IMR-90 (cell line): ENCODE results near the gene NKAIN4. TPM values are rescaled to one million over a fixed set of nuclear protein-coding genes. Genes with fewer than 3 reads are reported as not detected.

Experiments
- ATAC-seq: fragments of 200-7000 bp; cut with Tn5 transposase; 2 replicates; pipeline ENCODE4 v1.9.1; 2020; ENCODE audit warnings: low read depth, mild to moderate bottlenecking, moderate library complexity
- BruUV-seq: library from RNA; stranded (reverse); fragments of 400-500 nt; replicated peaks from 2 replicates; lab custom pipeline; 2021; lab: Mats Ljungman, UMichigan
- CTCF ChIA-PET: fragments of 300-600 bp; formaldehyde crosslinking; extraction: SDS; loops from one replicate; lab custom pipeline; 2021; ENCODE audit warnings: antibody characterized with exemption; lab: Yijun Ruan, JAX
- POLR2A ChIA-PET: fragments of 300-600 bp; sonication (Branson Sonifier 250); formaldehyde crosslinking; loops from one replicate; lab custom pipeline; 2022; ENCODE audit warnings: antibody characterized with exemption; ENCODE audit not compliant: unreplicated experiment; lab: Charles Lee
- DNase-seq: peaks from one replicate; pipeline ENCODE4 v3.0.0; 2013
- H2AFZ ChIP-seq: replicated peaks from 2 replicates; pipeline ENCODE3; 2013; ENCODE audit warnings: low read length, mild to moderate bottlenecking; ENCODE audit not compliant: poor library complexity
- H2AK5ac ChIP-seq: 2 replicates; pipeline ENCODE4 v1.6.1; 2013; ENCODE audit warnings: low read depth, low read length, inconsistent platforms
- H2AK9ac ChIP-seq: replicated peaks from 2 replicates; pipeline ENCODE3; 2013; ENCODE audit warnings: mild to moderate bottlenecking, low read depth, low read length, moderate library complexity; ENCODE audit not compliant: poor library complexity
- H2BK120ac ChIP-seq: 2 replicates; pipeline ENCODE4 v1.6.1; 2013; ENCODE audit warnings: low read depth, low read length, inconsistent platforms
- H2BK15ac ChIP-seq: 3 replicates; pipeline ENCODE4 v1.6.1; 2013; ENCODE audit warnings: low read depth, low read length, inconsistent platforms
- H2BK20ac ChIP-seq: 2 replicates; pipeline ENCODE4 v1.6.1; 2013; ENCODE audit warnings: low read depth, mild to moderate bottlenecking, inconsistent platforms, low read length, moderate library complexity
- H2BK5ac ChIP-seq: 2 replicates; pipeline ENCODE4 v1.6.1; 2013; ENCODE audit warnings: mild to moderate bottlenecking, low read depth, low read length, inconsistent platforms; ENCODE audit not compliant: poor library complexity, severe bottlenecking
- H3K14ac ChIP-seq: replicated peaks from 2 replicates; pipeline ENCODE4 v1.6.1; 2013; ENCODE audit warnings: low read depth, low read length, inconsistent platforms
- H3K18ac ChIP-seq: 2 replicates; pipeline ENCODE4 v1.6.1; 2013; ENCODE audit warnings: low read depth, low read length, control low read depth
- H3K23ac ChIP-seq: 2 replicates; pipeline ENCODE4 v1.6.1; 2013; ENCODE audit warnings: low read depth, low read length, inconsistent platforms
- H3K27ac ChIP-seq: 2 replicates; pipeline ENCODE4 v1.5.1; 2013; ENCODE audit warnings: mild to moderate bottlenecking, control low read depth, low read length; ENCODE audit not compliant: insufficient read depth
- H3K27me3 ChIP-seq: 2 replicates; pipeline ENCODE4 v1.6.1; 2013; ENCODE audit warnings: low read length; ENCODE audit not compliant: control insufficient read depth, insufficient read depth
- H3K36me3 ChIP-seq: 2 replicates; pipeline ENCODE4 v1.6.1; 2013; ENCODE audit warnings: low read length, mixed read lengths; ENCODE audit not compliant: control insufficient read depth, insufficient read depth
- H3K4ac ChIP-seq: 2 replicates; pipeline ENCODE4 v1.6.1; 2013; ENCODE audit warnings: low read depth, low read length, inconsistent platforms
- H3K4me1 ChIP-seq: 2 replicates; pipeline ENCODE4 v1.6.1; 2013; ENCODE audit warnings: low read length, mixed read lengths; ENCODE audit not compliant: control insufficient read depth, insufficient read depth
- H3K4me2 ChIP-seq: 2 replicates; pipeline ENCODE4 v1.6.1; 2013; ENCODE audit warnings: low read depth, mild to moderate bottlenecking, control low read depth, low read length, moderate library complexity
- H3K4me3 ChIP-seq: 2 replicates; pipeline ENCODE4 v1.5.1; 2013; ENCODE audit warnings: low read depth, mild to moderate bottlenecking, control low read depth, low read length, moderate library complexity; ENCODE audit not compliant: insufficient read depth
- H3K56ac ChIP-seq: 2 replicates; pipeline ENCODE4 v1.6.1; 2013; ENCODE audit warnings: low read length, inconsistent platforms; ENCODE audit not compliant: insufficient read depth; ENCODE audit errors: extremely low read depth
- H3K79me1 ChIP-seq, 2 experiments: 2 replicates each; pipeline ENCODE4 v1.6.1; 2013; ENCODE audit warnings: low read length in 2 of 2, inconsistent platforms in 1 of 2, low read depth in 1 of 2
- H3K9ac ChIP-seq: 2 replicates; pipeline ENCODE4 v1.6.1; 2013; ENCODE audit warnings: low read depth, low read length, control low read depth
- H3K9me1 ChIP-seq: 2 replicates; pipeline ENCODE4 v1.6.1; 2013; ENCODE audit warnings: low read length, inconsistent platforms; ENCODE audit not compliant: insufficient read depth
- H3K9me3 ChIP-seq: 2 replicates; pipeline ENCODE4 v1.6.1; 2013; ENCODE audit warnings: low read length; ENCODE audit not compliant: control insufficient read depth, insufficient read depth
- H4K20me1 ChIP-seq: 2 replicates; pipeline ENCODE4 v1.6.1; 2013; ENCODE audit warnings: low read length, inconsistent platforms; ENCODE audit not compliant: insufficient read depth
- H4K5ac ChIP-seq: 2 replicates; pipeline ENCODE4 v1.6.1; 2013; ENCODE audit warnings: mild to moderate bottlenecking, low read depth, low read length, control low read depth
- H4K8ac ChIP-seq, 2 experiments: 2 replicates each; pipeline ENCODE4 v1.6.1; 2013; ENCODE audit warnings: low read depth in 2 of 2, low read length in 2 of 2, control low read depth in 1 of 2, inconsistent platforms in 1 of 2
- H4K91ac ChIP-seq: 2 replicates; pipeline ENCODE4 v1.6.1; 2013; ENCODE audit warnings: low read depth, low read length, inconsistent platforms; ENCODE audit not compliant: insufficient read depth
- CEBPB ChIP-seq: IDR thresholded peaks from 2 replicates; pipeline ENCODE4 v1.6.1; 2012; ENCODE audit warnings: low read depth, low read length, improper control_type of control experiment
- CTCF ChIP-seq: conservative IDR thresholded peaks from 2 replicates; pipeline ENCODE4 v1.5.1; 2012; ENCODE audit warnings: mild to moderate bottlenecking, low read depth, low read length, improper control_type of control experiment
- RCOR1 ChIP-seq: IDR thresholded peaks from 2 replicates; pipeline ENCODE4 v1.6.1; 2012; ENCODE audit warnings: mild to moderate bottlenecking, low read length, improper control_type of control experiment; ENCODE audit not compliant: insufficient replicate concordance
- RFX5 ChIP-seq: IDR thresholded peaks from 2 replicates; pipeline ENCODE4 v1.8.0; 2012; ENCODE audit warnings: low read depth, mild to moderate bottlenecking, low read length, moderate library complexity
- WGBS, 2 experiments: methylation state at CpG; one replicate each; pipeline versions ENCODE4 v1.1.5 to v1.1.7; 2013; ENCODE audit warnings: missing lambda C conversion rate in 2 of 2; ENCODE audit not compliant: insufficient read length in 1 of 2; ENCODE audit errors: extremely low coverage in 2 of 2; 5-methylcytosine and 5-hydroxymethylcytosine counted together
- dilution Hi-C: fragments of 300-500 bp; cut with HindIII; formaldehyde crosslinking; loops from one replicate; pipeline ENCODE4 v1.14.3; 2018; ENCODE audit warnings: low sequenced_read_pairs; ENCODE audit not compliant: unreplicated experiment
- in situ Hi-C: fragments of 300-500 bp; cut with MboI; formaldehyde crosslinking; loops from 3 replicates; pipeline ENCODE4 v1.14.3; 2019; ENCODE audit warnings: low sequenced_read_pairs, inconsistent platforms, mixed read lengths
- intact Hi-C: fragments of 100-400 bp; cut with micrococcal nuclease; formaldehyde crosslinking; loops from 2 replicates; pipeline ENCODE4 v1.10.0; 2022
- polyA plus RNA-seq, 3 experiments: library from polyadenylated mRNA; depleted of rRNA; stranded (reverse); fragments of >200 nt; gene quantifications; 2 replicates each; pipeline ENCODE4 v1.2.3, GENCODE V29; 2012; ENCODE audit warnings: low replicate concordance in 1 of 3
- total RNA-seq: library from RNA; depleted of rRNA; stranded (reverse); fragments of >200 nt; gene quantifications from 2 replicates; pipeline ENCODE4 v1.2.3, GENCODE V29; 2012

Gene NKAIN4
- total and polyA plus RNA-seq, 2 of the 4 experiments (the other 2 are of a cell fraction), result not detected

- H2BK20ac ChIP-seq, result no peak overlapping the region
- H2BK15ac ChIP-seq, result no peak overlapping the region
- H2AK5ac ChIP-seq, result no peak overlapping the region
- in situ Hi-C loops (no loop called here), dilution Hi-C loops (no loop called here), intact Hi-C loops (no loop called here)
- no peak for TF ChIP-seq RFX5
- no peak for TF ChIP-seq RCOR1
- TF ChIP-seq CEBPB, result no peak
- TF ChIP-seq CTCF, result no peak
- H4K8ac ChIP-seq, result no peak overlapping the region
- no peak overlapping the region for H3K4ac ChIP-seq
- H3K4me3 ChIP-seq, result no peak overlapping the region
- H3K23ac ChIP-seq, result no peak overlapping the region
- no TSS peak for BruUV-seq
- H2AFZ ChIP-seq, result no peak overlapping the region
- no peak for ATAC-seq
- H4K5ac ChIP-seq, result no peak overlapping the region
- POLR2A ChIA-PET, result no interaction called here
- H2BK5ac ChIP-seq, result no peak overlapping the region
- no peak overlapping the region for H2AK9ac ChIP-seq
- H3K27ac ChIP-seq, result no peak overlapping the region
- H4K20me1 ChIP-seq, result peaks cover 37% of the 10 kb centered on the region
- no peak overlapping the region for H3K4me2 ChIP-seq
- H2BK120ac ChIP-seq, result no peak overlapping the region
- no peak overlapping the region for H3K18ac ChIP-seq
- DNase-seq, result no peak
- peaks cover 36% of the 10 kb centered on the region for H3K27me3 ChIP-seq
- peaks cover 1% of the 10 kb centered on the region; the same call in 1 of the 2 replicates for H3K9me3 ChIP-seq
- CTCF ChIA-PET, result no interaction called here
- no peak overlapping the region for H3K56ac ChIP-seq
- no peak overlapping the region for H4K91ac ChIP-seq
- H3K14ac ChIP-seq, result no peak overlapping the region
- peaks cover 8% of the 10 kb centered on the region; the same call in 1 of the 2 replicates for H3K36me3 ChIP-seq
- 0 out of 4 replicates have a peak, but pooled peaks cover 0 to 5% of the 10 kb centered on the region in 2 experiments for H3K79me1 ChIP-seq
- H3K4me1 ChIP-seq, result no peaks in the 10 kb centered on the region
- WGBS, 2 experiments, result no CpG with 5 or more reads among the region's 22 CpGs
- no peaks in the 10 kb centered on the region for H3K9me1 ChIP-seq
- H3K9ac ChIP-seq, result no peak overlapping the region
Observed at GRCh38 chr20:63293871-63294535, 39.7 kb upstream of the NKAIN4 start.
